Neural progenitor cell (in vitro differentiated cells): ENCODE data around the gene RBM10. TPM values are rescaled to one million over a fixed set of nuclear protein-coding genes. Genes with fewer than 3 reads are reported as not detected.
"Not testable (repeated sequence)": the region's sequence is repeated elsewhere in the genome, so short reads cannot be mapped to it uniquely, and the experiment has no call there.

Source experiments
- DNase-seq: peaks from one replicate; pipeline ENCODE4 v3.0.0-alpha.2; 2016; ENCODE audit warnings: low spot score
- H2AFZ ChIP-seq: fragments of 200-600 bp; sonication (generic); replicated peaks from 2 replicates; pipeline ENCODE4 v1.6.1; 2016; ENCODE audit warnings: antibody characterized with exemption
- H3F3A ChIP-seq: fragments of 200-600 bp; sonication (generic); 2 replicates; pipeline ENCODE4 v1.6.1; 2016; ENCODE audit warnings: antibody characterized with exemption, low read depth
- H3K27ac ChIP-seq: fragments of 200-600 bp; sonication (generic); 2 replicates; pipeline ENCODE4 v1.5.1; 2016; ENCODE audit warnings: mild to moderate bottlenecking
- H3K27me3 ChIP-seq: fragments of 200-600 bp; sonication (generic); 2 replicates; pipeline ENCODE4 v1.6.1; 2016; ENCODE audit warnings: mild to moderate bottlenecking, moderate library complexity
- H3K36me3 ChIP-seq: fragments of 200-600 bp; sonication (generic); 2 replicates; pipeline ENCODE4 v1.5.1; 2016
- H3K4me1 ChIP-seq: fragments of 200-600 bp; sonication (generic); 2 replicates; pipeline ENCODE4 v1.6.1; 2016; ENCODE audit warnings: mixed run types
- H3K4me2 ChIP-seq: fragments of 200-600 bp; sonication (generic); 2 replicates; pipeline ENCODE4 v1.6.1; 2016
- H3K4me3 ChIP-seq: fragments of 200-600 bp; sonication (generic); 2 replicates; pipeline ENCODE4 v1.5.1; 2016
- H3K79me2 ChIP-seq: fragments of 200-600 bp; sonication (generic); 2 replicates; pipeline ENCODE4 v1.6.1; 2016; ENCODE audit warnings: low read depth
- H3K9ac ChIP-seq: fragments of 200-600 bp; sonication (generic); 2 replicates; pipeline ENCODE4 v1.6.1; 2016
- H3K9me3 ChIP-seq: fragments of 200-600 bp; sonication (generic); 2 replicates; pipeline ENCODE4 v1.5.1; 2016; ENCODE audit warnings: low read depth
- H4K20me1 ChIP-seq: fragments of 200-600 bp; sonication (generic); 2 replicates; pipeline ENCODE4 v1.6.1; 2016; ENCODE audit warnings: low read depth
- H3K27ac Mint-ChIP-seq: 3 replicates; pipeline ENCODE4 v1.8.0; 2021; ENCODE audit warnings: mixed read lengths
- H3K27me3 Mint-ChIP-seq: 2 replicates; pipeline ENCODE4 v1.8.0; 2022; ENCODE audit warnings: low read depth, mild to moderate bottlenecking, inconsistent platforms, moderate library complexity, mixed read lengths; ENCODE audit not compliant: insufficient read depth
- H3K36me3 Mint-ChIP-seq: 3 replicates; pipeline ENCODE4 v1.8.0; 2021; ENCODE audit warnings: mixed read lengths
- H3K4me1 Mint-ChIP-seq: 3 replicates; pipeline ENCODE4 v1.8.0; 2021; ENCODE audit warnings: mixed read lengths
- H3K4me3 Mint-ChIP-seq: 3 replicates; pipeline ENCODE4 v1.8.0; 2021; ENCODE audit warnings: mild to moderate bottlenecking, moderate library complexity, mixed read lengths
- H3K9me3 Mint-ChIP-seq: 3 replicates; pipeline ENCODE4 v1.8.0; 2020; ENCODE audit warnings: mixed read lengths
- EZH2 ChIP-seq: fragments of 200-600 bp; sonication (generic); IDR thresholded peaks from 2 replicates; pipeline ENCODE4 v1.6.1; 2017; ENCODE audit warnings: antibody characterized with exemption, mild to moderate bottlenecking, moderate library complexity
- EZH2phosphoT487 ChIP-seq: fragments of 200-600 bp; sonication (generic); IDR thresholded peaks from 2 replicates; pipeline ENCODE4 v1.6.1; 2017; ENCODE audit warnings: antibody characterized with exemption
- total RNA-seq: library from RNA; depleted of rRNA; stranded (reverse); fragments of >200 nt; gene quantifications from 2 replicates; pipeline ENCODE4 v1.2.3, GENCODE V29; 2015; ENCODE audit warnings: low replicate concordance
- TF ChIP-seq, protein P1 (sequence below): fragments of 200-600 bp; sonication (generic); IDR thresholded peaks from 2 replicates; pipeline ENCODE4 v1.5.1; 2017; ENCODE audit warnings: antibody characterized with exemption, mild to moderate bottlenecking

The RBM10 gene
- total RNA-seq, 1 donor from 2014 or later, result 26.5 TPM

DNA sequence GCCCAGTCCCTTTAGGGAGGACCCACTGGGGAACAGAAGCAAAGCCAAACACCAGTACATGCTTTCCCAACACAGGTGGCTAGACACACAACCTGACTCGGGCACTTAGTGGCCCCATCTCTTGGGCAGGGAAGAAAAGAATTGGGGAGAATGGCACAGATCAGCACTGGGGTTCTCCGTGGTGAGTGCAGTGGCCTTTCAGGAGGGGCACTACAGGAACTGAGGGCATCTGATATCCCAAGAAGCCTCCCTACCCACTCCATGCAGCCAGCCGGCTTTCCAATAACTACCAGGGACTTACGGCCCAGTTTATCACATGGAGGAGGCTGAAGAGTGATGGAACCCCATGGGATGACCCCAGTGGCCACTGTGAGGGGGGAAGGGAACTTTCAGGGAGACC lies 43.8 kb upstream of the RBM10 start:
- TF ChIP-seq, protein P1, sequence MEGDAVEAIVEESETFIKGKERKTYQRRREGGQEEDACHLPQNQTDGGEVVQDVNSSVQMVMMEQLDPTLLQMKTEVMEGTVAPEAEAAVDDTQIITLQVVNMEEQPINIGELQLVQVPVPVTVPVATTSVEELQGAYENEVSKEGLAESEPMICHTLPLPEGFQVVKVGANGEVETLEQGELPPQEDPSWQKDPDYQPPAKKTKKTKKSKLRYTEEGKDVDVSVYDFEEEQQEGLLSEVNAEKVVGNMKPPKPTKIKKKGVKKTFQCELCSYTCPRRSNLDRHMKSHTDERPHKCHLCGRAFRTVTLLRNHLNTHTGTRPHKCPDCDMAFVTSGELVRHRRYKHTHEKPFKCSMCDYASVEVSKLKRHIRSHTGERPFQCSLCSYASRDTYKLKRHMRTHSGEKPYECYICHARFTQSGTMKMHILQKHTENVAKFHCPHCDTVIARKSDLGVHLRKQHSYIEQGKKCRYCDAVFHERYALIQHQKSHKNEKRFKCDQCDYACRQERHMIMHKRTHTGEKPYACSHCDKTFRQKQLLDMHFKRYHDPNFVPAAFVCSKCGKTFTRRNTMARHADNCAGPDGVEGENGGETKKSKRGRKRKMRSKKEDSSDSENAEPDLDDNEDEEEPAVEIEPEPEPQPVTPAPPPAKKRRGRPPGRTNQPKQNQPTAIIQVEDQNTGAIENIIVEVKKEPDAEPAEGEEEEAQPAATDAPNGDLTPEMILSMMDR, result no peak
- TF ChIP-seq EZH2, result no peak
- no peak for TF ChIP-seq EZH2phosphoT487
- Histone ChIP-seq H3K4me1 (no peaks in the 10 kb centered on the region), H4K20me1 (no peaks in the 10 kb centered on the region), H3K9me3 (no peaks in the 10 kb centered on the region), H3K27me3 (no peaks in the 10 kb centered on the region), H3K4me2 (no peak overlapping the region), H3F3A (no peaks in the 10 kb centered on the region), H3K27ac (no peak overlapping the region), H3K36me3 (no peaks in the 10 kb centered on the region), H3K79me2 (no peaks in the 10 kb centered on the region), H3K9ac (no peak overlapping the region), H3K4me3 (no peak overlapping the region), H2AFZ (no peak overlapping the region)
- H3K4me1 Mint-ChIP-seq, result no peaks in the 10 kb centered on the region
- H3K27me3 Mint-ChIP-seq, result peaks cover 4% of the 10 kb centered on the region
- H3K36me3 Mint-ChIP-seq, result no peaks in the 10 kb centered on the region
- no peak overlapping the region for H3K4me3 Mint-ChIP-seq
- peaks cover 19% of the 10 kb centered on the region for H3K9me3 Mint-ChIP-seq
- no peak overlapping the region for H3K27ac Mint-ChIP-seq
- no peak for DNase-seq

DNA sequence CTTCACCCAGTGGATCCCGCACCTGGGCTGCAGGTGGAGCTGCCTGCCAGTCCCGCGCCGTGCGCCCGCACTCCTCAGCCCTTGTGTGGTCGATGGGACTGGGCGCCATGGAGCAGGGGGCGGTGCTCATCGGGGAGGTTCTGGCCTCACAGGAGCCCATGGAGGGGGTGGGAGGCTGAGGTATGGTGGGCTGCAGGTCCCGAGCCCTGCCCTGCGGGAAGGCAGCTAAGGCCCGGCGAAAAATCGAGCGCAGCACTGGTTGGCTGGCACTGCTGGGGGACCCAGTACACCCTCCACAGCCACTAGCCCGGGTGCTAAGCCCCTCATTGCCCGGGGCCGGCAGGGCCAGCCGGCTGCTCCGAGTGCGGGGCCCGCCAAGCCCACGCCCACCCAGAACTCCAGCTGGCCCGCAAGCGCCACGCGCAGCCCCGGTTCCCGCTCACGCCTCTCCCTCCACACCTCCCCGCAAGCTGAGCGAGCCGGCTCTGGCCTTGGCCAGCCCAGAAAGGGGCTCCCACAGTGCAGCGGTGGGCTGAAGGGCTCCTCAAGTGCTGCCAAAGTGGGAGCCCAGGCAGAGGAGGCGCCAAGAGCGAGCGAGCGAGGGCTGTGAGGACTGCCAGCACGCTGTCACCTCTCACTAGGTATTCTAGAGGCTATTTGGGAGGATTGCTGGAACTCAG lies 33.9 kb upstream of the RBM10 start:
- H3K27ac Mint-ChIP-seq, H3K4me3 Mint-ChIP-seq, H2AFZ ChIP-seq, H3K79me2 ChIP-seq, H3K36me3 ChIP-seq, H3K4me1 ChIP-seq, H3K4me2 ChIP-seq, H3F3A ChIP-seq, H3K9me3 ChIP-seq, H3K27ac ChIP-seq, H4K20me1 ChIP-seq, H3K4me3 ChIP-seq, DNase-seq, H3K9ac ChIP-seq, H3K27me3 Mint-ChIP-seq, H3K27me3 ChIP-seq, H3K36me3 Mint-ChIP-seq, H3K4me1 Mint-ChIP-seq: not testable (repeated sequence)
- peaks cover 12% of the 10 kb centered on the region for H3K9me3 Mint-ChIP-seq

DNA sequence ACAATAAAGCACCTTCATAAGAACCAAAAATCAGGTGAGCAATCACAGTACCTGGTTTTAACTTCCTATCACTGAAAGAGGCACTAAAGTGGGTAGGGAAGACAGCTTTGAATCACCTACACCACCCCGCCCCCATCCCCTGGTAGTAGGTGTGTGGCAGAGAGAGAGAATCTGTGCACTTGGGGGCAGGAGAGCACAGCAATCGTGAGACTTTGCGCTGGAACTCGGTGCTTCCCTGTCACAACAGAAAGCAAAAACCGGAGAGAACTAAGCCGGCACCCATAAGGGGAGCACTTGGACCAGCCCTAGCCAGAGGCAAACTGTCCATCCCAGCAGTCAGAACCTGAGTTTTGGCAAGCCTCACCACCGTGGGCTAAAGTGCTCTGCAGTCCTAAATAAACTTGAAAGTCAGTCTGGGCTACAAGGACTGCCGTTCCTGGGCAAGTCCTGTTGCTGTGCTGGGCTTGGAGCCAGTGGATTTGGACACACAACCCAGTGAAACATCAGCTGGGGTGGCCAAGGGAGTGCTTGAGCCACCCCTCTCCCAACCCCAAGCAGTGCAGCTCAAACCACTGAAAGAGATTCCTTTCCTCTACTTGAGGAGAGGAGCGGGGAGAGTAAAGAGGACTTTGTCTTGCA lies 32.6 kb upstream of the RBM10 start:
- TF ChIP-seq, protein P1, result no peak
- TF ChIP-seq EZH2 (no peak), EZH2phosphoT487 (no peak)
- H4K20me1 ChIP-seq, result no peaks in the 10 kb centered on the region
- no peaks in the 10 kb centered on the region for H3K27me3 ChIP-seq
- H3K36me3 ChIP-seq, result no peaks in the 10 kb centered on the region
- no peak for DNase-seq
- Mint-ChIP-seq H3K4me3 (no peak overlapping the region), H3K9me3 (peaks cover 13% of the 10 kb centered on the region), H3K27ac (no peak overlapping the region), H3K27me3 (peaks cover 7% of the 10 kb centered on the region), H3K4me1 (no peaks in the 10 kb centered on the region), H3K36me3 (no peaks in the 10 kb centered on the region)
- H3K4me2 ChIP-seq, result no peak overlapping the region
- no peaks in the 10 kb centered on the region for H3K9me3 ChIP-seq
- no peaks in the 10 kb centered on the region for H3K4me1 ChIP-seq
- no peaks in the 10 kb centered on the region for H3K79me2 ChIP-seq
- H2AFZ ChIP-seq, result no peak overlapping the region
- no peaks in the 10 kb centered on the region for H3F3A ChIP-seq
- no peak overlapping the region for H3K27ac ChIP-seq
- no peak overlapping the region for H3K4me3 ChIP-seq
- no peak overlapping the region for H3K9ac ChIP-seq

- not testable (repeated sequence) for H3K36me3 ChIP-seq, H3K9me3 ChIP-seq, H3K27me3 ChIP-seq, DNase-seq, H3K4me3 Mint-ChIP-seq, H3K4me3 ChIP-seq, H3K79me2 ChIP-seq, H3K4me1 Mint-ChIP-seq, H3F3A ChIP-seq, H3K27me3 Mint-ChIP-seq, H4K20me1 ChIP-seq, H3K4me2 ChIP-seq, H2AFZ ChIP-seq, H3K27ac ChIP-seq, H3K9ac ChIP-seq, H3K27ac Mint-ChIP-seq, H3K4me1 ChIP-seq, H3K36me3 Mint-ChIP-seq
- peaks cover 13% of the 10 kb centered on the region for H3K9me3 Mint-ChIP-seq
These were observed 28.4 kb upstream of the RBM10 start for GRCh38 chrX:47116551-47117110.

DNA sequence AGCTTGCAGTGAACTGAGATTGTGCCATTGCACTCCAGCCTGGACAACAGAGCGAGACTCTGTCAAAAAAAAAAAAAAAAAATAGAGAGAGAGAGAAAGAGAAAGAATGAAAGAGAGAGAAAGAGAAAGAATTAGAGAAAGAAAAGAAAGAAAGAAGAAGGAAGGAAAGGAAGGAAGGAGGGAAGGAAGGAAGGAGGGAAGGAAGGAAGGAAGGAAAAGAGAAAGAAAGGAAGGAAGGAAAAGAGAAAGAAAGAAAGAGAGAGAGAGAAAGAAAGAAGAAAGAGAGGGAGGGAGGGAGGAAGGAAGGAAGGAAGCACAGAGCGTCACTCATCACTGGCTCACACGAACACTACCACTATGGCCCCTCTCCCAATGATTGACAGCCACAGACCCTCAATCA lies 20.6 kb upstream of the RBM10 start:
- H3K27me3 ChIP-seq, H3K9me3 Mint-ChIP-seq, H3K36me3 ChIP-seq: not testable (repeated sequence)

More for the DNA sequence above, 20.6 kb upstream of the RBM10 start:
- not testable (repeated sequence) for H3K27me3 Mint-ChIP-seq, H3K79me2 ChIP-seq, H3K9me3 ChIP-seq, H3K27ac ChIP-seq, H3K4me2 ChIP-seq, H3K4me3 Mint-ChIP-seq, H3K4me3 ChIP-seq, H3F3A ChIP-seq, H3K36me3 Mint-ChIP-seq, H2AFZ ChIP-seq, H3K27ac Mint-ChIP-seq, DNase-seq, H3K9ac ChIP-seq, H3K4me1 ChIP-seq, H4K20me1 ChIP-seq, H3K4me1 Mint-ChIP-seq
